MM.1S (cell line): Measurements from ENCODE around the gene TNFAIP3.
A peak's percentile ranks its signal among the peaks of the same experiment; 100 is the strongest.

Source experiments
- DNase-seq: peaks from one replicate; pipeline ENCODE4 v3.0.0-alpha.2; 2015
- H2AFZ ChIP-seq: fragments of 300-600 bp; sonication (generic); 2 replicates; pipeline ENCODE4 v1.6.0; 2016; ENCODE audit warnings: antibody characterized with exemption, low read length
- H3F3A ChIP-seq: fragments of 300-600 bp; sonication (generic); 2 replicates; pipeline ENCODE4 v1.6.1; 2016; ENCODE audit warnings: mild to moderate bottlenecking, antibody characterized with exemption, low read length, moderate library complexity, mixed read lengths; ENCODE audit not compliant: insufficient read depth
- H3K27ac ChIP-seq: fragments of 300-600 bp; sonication (generic); 2 replicates; pipeline ENCODE4 v1.5.1; 2016; ENCODE audit warnings: mild to moderate bottlenecking, low read length
- H3K27me3 ChIP-seq: fragments of 300-600 bp; sonication (generic); replicated peaks from 2 replicates; pipeline ENCODE4 v1.6.0; 2016; ENCODE audit warnings: low read length; ENCODE audit not compliant: insufficient read depth
- H3K36me3 ChIP-seq: fragments of 300-600 bp; sonication (generic); replicated peaks from 2 replicates; pipeline ENCODE4 v1.6.1; 2016; ENCODE audit warnings: mild to moderate bottlenecking, low read length, mixed read lengths; ENCODE audit not compliant: insufficient read depth
- H3K4me1 ChIP-seq: fragments of 300-600 bp; sonication (generic); 2 replicates; pipeline ENCODE4 v1.6.1; 2016; ENCODE audit warnings: low read length, mixed read lengths
- H3K4me2 ChIP-seq: fragments of 300-600 bp; sonication (generic); 2 replicates; pipeline ENCODE4 v1.6.0; 2016; ENCODE audit warnings: low read depth, low read length
- H3K4me3 ChIP-seq: fragments of 300-600 bp; sonication (generic); 2 replicates; pipeline ENCODE4 v1.5.1; 2016; ENCODE audit warnings: low read length, mixed read lengths
- H3K79me2 ChIP-seq: fragments of 300-600 bp; sonication (generic); 2 replicates; pipeline ENCODE4 v1.6.1; 2016; ENCODE audit warnings: mixed run types, low read length, mixed read lengths
- H3K9ac ChIP-seq: fragments of 300-600 bp; sonication (generic); 2 replicates; pipeline ENCODE4 v1.6.1; 2016; ENCODE audit warnings: low read length, mixed read lengths
- H3K9me2 ChIP-seq: fragments of 300-600 bp; sonication (generic); replicated peaks from 2 replicates; pipeline ENCODE4 v1.6.1; 2016; ENCODE audit warnings: mild to moderate bottlenecking, low read length, mixed read lengths; ENCODE audit not compliant: insufficient read depth
- H3K9me3 ChIP-seq: fragments of 300-600 bp; sonication (generic); replicated peaks from 2 replicates; pipeline ENCODE4 v1.6.1; 2016; ENCODE audit warnings: mild to moderate bottlenecking, low read length, mixed read lengths; ENCODE audit not compliant: insufficient read depth
- H4K20me1 ChIP-seq: fragments of 300-600 bp; sonication (generic); 2 replicates; pipeline ENCODE4 v1.6.1; 2016; ENCODE audit warnings: mild to moderate bottlenecking, low read length, moderate library complexity, mixed read lengths; ENCODE audit not compliant: insufficient read depth
- CTCF ChIP-seq: fragments of 300-600 bp; sonication (generic); IDR thresholded peaks from 2 replicates; pipeline ENCODE4 v1.5.1; 2016; ENCODE audit warnings: antibody characterized with exemption, low read length, mixed read lengths
- EZH2 ChIP-seq: fragments of 300-600 bp; sonication (generic); optimal IDR thresholded peaks from 2 replicates; pipeline ENCODE3; 2017; ENCODE audit warnings: low read depth, mild to moderate bottlenecking, antibody characterized with exemption, low read length, mixed read lengths
- EZH2phosphoT487 ChIP-seq: fragments of 300-600 bp; sonication (generic); IDR thresholded peaks from 2 replicates; pipeline ENCODE4 v1.6.1; 2018; ENCODE audit warnings: antibody characterized with exemption, low read length

Gene TNFAIP3

GRCh38 chr6:137871291-137871690, 4.2 kb downstream of the TNFAIP3 start:
- H3K4me1 ChIP-seq, result peaks cover 20% of the 10 kb centered on the region

GRCh38 chr6:137871831-137872454, 4.9 kb downstream of the TNFAIP3 start:
- Histone ChIP-seq H3K27ac (peak overlapping the region; percentile 93; the same call in 1 of the 2 replicates), H3K9me2 (no peaks in the 10 kb centered on the region), H3K36me3 (peaks cover 51% of the 10 kb centered on the region), H3K4me2 (peak overlapping the region; percentile 84), H3K79me2 (peaks cover 99% of the 10 kb centered on the region), H3K27me3 (no peaks in the 10 kb centered on the region), H4K20me1 (peaks cover 19% of the 10 kb centered on the region), H3K4me1 (peaks cover 25% of the 10 kb centered on the region), H3K4me3 (peak overlapping the region; percentile 88), H2AFZ (no peak overlapping the region), H3F3A (peaks cover 91% of the 10 kb centered on the region), H3K9me3 (no peaks in the 10 kb centered on the region), H3K9ac (peak overlapping the region; percentile 95)
- TF ChIP-seq EZH2phosphoT487, result no peak
- TF ChIP-seq EZH2, result no peak
- no peak for TF ChIP-seq CTCF
- no peak for DNase-seq

More at GRCh38 chr6:137871291-137871690, 4.2 kb downstream of the TNFAIP3 start:
- no peak for TF ChIP-seq EZH2
- TF ChIP-seq EZH2phosphoT487, result no peak
- no peak for TF ChIP-seq CTCF
- Histone ChIP-seq H3K79me2 (peaks cover 97% of the 10 kb centered on the region), H3K27ac (peak overlapping the region; percentile 93; the same call in 1 of the 2 replicates), H3K9me2 (no peaks in the 10 kb centered on the region), H3K36me3 (peaks cover 45% of the 10 kb centered on the region), H3K9ac (peak overlapping the region; percentile 95), H3K9me3 (no peaks in the 10 kb centered on the region), H3K4me2 (peak overlapping the region; percentile 84), H3K4me3 (peak overlapping the region; percentile 88), H3F3A (peaks cover 85% of the 10 kb centered on the region), H2AFZ (no peak overlapping the region), H3K27me3 (no peaks in the 10 kb centered on the region), H4K20me1 (peaks cover 19% of the 10 kb centered on the region)
- no peak for DNase-seq

GRCh38 chr6:137872581-137873115, 5.6 kb downstream of the TNFAIP3 start:
- no peak for DNase-seq
- Histone ChIP-seq H3K79me2 (peaks cover 100% of the 10 kb centered on the region), H3K9me2 (no peaks in the 10 kb centered on the region), H3K9me3 (no peaks in the 10 kb centered on the region), H3K27me3 (no peaks in the 10 kb centered on the region), H3K9ac (peak overlapping the region; percentile 95), H3F3A (peaks cover 96% of the 10 kb centered on the region), H3K27ac (peak overlapping the region; percentile 93; the same call in 1 of the 2 replicates), H2AFZ (no peak overlapping the region), H3K4me2 (peak overlapping the region; percentile 84), H3K4me3 (peak overlapping the region; percentile 88), H4K20me1 (peaks cover 19% of the 10 kb centered on the region), H3K36me3 (peaks cover 57% of the 10 kb centered on the region), H3K4me1 (peaks cover 32% of the 10 kb centered on the region)
- TF ChIP-seq EZH2 (no peak), CTCF (no peak), EZH2phosphoT487 (no peak)
